Liver (tissue), 9 donors: ENCODE results near the gene CFAP74. TPM values are rescaled to one million over a fixed set of nuclear protein-coding genes. Genes with fewer than 3 reads are reported as not detected.

Experiments used
- DNase-seq: peaks from one replicate; pipeline ENCODE4 v3.0.0-alpha.2; 2017; ENCODE audit warnings: low spot score
- H3K27ac ChIP-seq, 2 donors: one replicate each; pipeline ENCODE4 v1.7.0; 2013; ENCODE audit warnings: inconsistent platforms in 2 of 2, low read length in 2 of 2, control low read depth in 1 of 2, low read depth in 1 of 2, mild to moderate bottlenecking in 1 of 2
- H3K27me3 ChIP-seq, 4 donors: one replicate each; pipeline versions ENCODE4 v1.6.1 to v1.7.0; 2013; ENCODE audit warnings: low read length in 3 of 4, inconsistent platforms in 1 of 4, mild to moderate bottlenecking in 1 of 4, moderate library complexity in 1 of 4; ENCODE audit not compliant: control insufficient read depth in 4 of 4, insufficient read depth in 4 of 4
- H3K36me3 ChIP-seq, 4 donors: one replicate each; pipeline versions ENCODE4 v1.6.1 to v1.7.0; 2013; ENCODE audit warnings: low read length in 3 of 4, mild to moderate bottlenecking in 3 of 4, low read depth in 1 of 4, moderate library complexity in 1 of 4; ENCODE audit not compliant: control insufficient read depth in 4 of 4, insufficient read depth in 3 of 4
- H3K4me1 ChIP-seq, 4 donors: one replicate each; pipeline versions ENCODE4 v1.6.1 to v1.7.0; 2013; ENCODE audit warnings: low read length in 3 of 4, mild to moderate bottlenecking in 3 of 4, moderate library complexity in 1 of 4; ENCODE audit not compliant: control insufficient read depth in 4 of 4, insufficient read depth in 4 of 4
- H3K4me3 ChIP-seq, 3 donors: one replicate each; pipeline versions ENCODE4 v1.6.1 to v1.7.0; 2013; ENCODE audit warnings: low read length in 3 of 3, control low read depth in 1 of 3, low read depth in 1 of 3, mild to moderate bottlenecking in 1 of 3
- H3K9ac ChIP-seq, 2 donors: one replicate each; pipeline ENCODE4 v1.7.0; 2013; ENCODE audit warnings: low read length in 2 of 2, mild to moderate bottlenecking in 2 of 2, moderate library complexity in 2 of 2, control low read depth in 1 of 2, low read depth in 1 of 2
- H3K9me3 ChIP-seq, 4 donors: one replicate each; pipeline versions ENCODE4 v1.6.1 to v1.7.0; 2013; ENCODE audit warnings: low read length in 3 of 4; ENCODE audit not compliant: control insufficient read depth in 4 of 4
- ATF3 ChIP-seq: IDR thresholded peaks from 2 replicates; pipeline ENCODE4 v1.6.1; 2016; ENCODE audit warnings: antibody characterized with exemption
- CTCF ChIP-seq: fragments of 150-350 bp; IDR thresholded peaks from 2 replicates; pipeline ENCODE4 v1.5.1; 2017; ENCODE audit warnings: improper control_type of control experiment, low read depth, low read length; ENCODE audit not compliant: missing input control
- EGR1 ChIP-seq, 2 donors: IDR thresholded peaks; 2 replicates each; pipeline ENCODE4 v1.6.1; 2016 to 2018; ENCODE audit warnings: antibody characterized with exemption in 2 of 2, low read depth in 2 of 2
- FOXA1 ChIP-seq: IDR thresholded peaks from 2 replicates; pipeline ENCODE4 v1.6.1; 2016; ENCODE audit warnings: antibody characterized with exemption
- FOXA2 ChIP-seq: IDR thresholded peaks from 2 replicates; pipeline ENCODE4 v1.6.1; 2016; ENCODE audit warnings: antibody characterized with exemption
- GABPA ChIP-seq, 2 donors: IDR thresholded peaks in 1 of 2; conservative IDR thresholded peaks in 1 of 2; 2 replicates each; pipeline ENCODE4 v1.6.1; 2016; ENCODE audit warnings: antibody characterized with exemption in 2 of 2, mild to moderate bottlenecking in 1 of 2, moderate library complexity in 1 of 2
- HNF4A ChIP-seq, 2 donors: conservative IDR thresholded peaks; 2 replicates each; pipeline ENCODE4 v1.6.1; 2016; ENCODE audit warnings: antibody characterized with exemption in 2 of 2, mild to moderate bottlenecking in 2 of 2
- HNF4G ChIP-seq: IDR thresholded peaks from 2 replicates; pipeline ENCODE4 v1.6.1; 2016; ENCODE audit warnings: antibody characterized with exemption
- JUND ChIP-seq, 2 donors: IDR thresholded peaks; 2 replicates each; pipeline ENCODE4 v1.6.1; 2016; ENCODE audit warnings: antibody characterized with exemption in 2 of 2
- NR2F2 ChIP-seq: IDR thresholded peaks from 2 replicates; pipeline ENCODE4 v1.6.1; 2016; ENCODE audit warnings: antibody characterized with exemption
- RAD21 ChIP-seq, 2 donors: IDR thresholded peaks; 2 replicates each; pipeline ENCODE4 v1.6.1; 2016; ENCODE audit warnings: antibody characterized with exemption in 2 of 2, mild to moderate bottlenecking in 2 of 2
- REST ChIP-seq: IDR thresholded peaks from 2 replicates; pipeline ENCODE4 v1.6.1; 2016; ENCODE audit warnings: antibody characterized with exemption, mild to moderate bottlenecking
- RXRA ChIP-seq, 2 donors: IDR thresholded peaks; 2 replicates each; pipeline ENCODE4 v1.6.1; 2017 to 2018; ENCODE audit warnings: antibody characterized with exemption in 2 of 2, mild to moderate bottlenecking in 1 of 2
- SP1 ChIP-seq: IDR thresholded peaks from 2 replicates; pipeline ENCODE4 v1.6.1; 2018; ENCODE audit warnings: antibody characterized with exemption, mild to moderate bottlenecking
- TAF1 ChIP-seq: conservative IDR thresholded peaks from 2 replicates; pipeline ENCODE4 v1.6.1; 2016; ENCODE audit warnings: antibody characterized with exemption, mild to moderate bottlenecking
- YY1 ChIP-seq: IDR thresholded peaks from 2 replicates; pipeline ENCODE4 v1.6.1; 2016; ENCODE audit warnings: antibody characterized with exemption, mild to moderate bottlenecking
- WGBS: extraction: QIAGEN DNeasy Blood & Tissue Kit; methylation state at CpG from one replicate; pipeline ENCODE4 v1.1.7; 2013; 5-methylcytosine and 5-hydroxymethylcytosine counted together
- polyA plus RNA-seq, 2 donors: library from polyadenylated mRNA; stranded (reverse) in 1 of 2; unstranded in 1 of 2; fragments of 200-250 nt in 1 of 2; fragments of >200 nt in 1 of 2; fragmentation: Nextera tagmentation in 1 of 2; extraction: Ambion mirVana in 1 of 2; gene quantifications; one replicate each; pipeline versions ENCODE4 v1.2.1 to v1.2.3, GENCODE V29; 2013 to 2015
- total RNA-seq, 2 donors: library from RNA; depleted of rRNA; stranded (reverse); fragments of >200 nt; gene quantifications; one replicate each; pipeline ENCODE4 v1.2.3, GENCODE V29; 2014
- TF ChIP-seq, protein P1 (sequence below): IDR thresholded peaks from 2 replicates; pipeline ENCODE4 v1.6.1; 2016; ENCODE audit warnings: antibody characterized with exemption
- TF ChIP-seq, protein P2 (sequence below): IDR thresholded peaks from 2 replicates; pipeline ENCODE4 v1.6.1; 2016; ENCODE audit warnings: antibody characterized with exemption
- donor health status: healthy.
- donor health status: healthy.
- donor health status: healthy.
- donor health status: healthy.
- donor health status: healthy.

Gene CFAP74
- total and polyA plus RNA-seq, 4 donors = under 0.01 to 0.31 TPM; not detected in 2

- TF ChIP-seq CTCF (no peak), RAD21 (IDR thresholded peaks at IDR 0.05) (no peak), RXRA (IDR thresholded peaks at IDR 0.05) (no peak), NR2F2 (no peak), EGR1 (IDR thresholded peaks at IDR 0.05; ENCODE audit: low read depth in 2 of 2) (no peak), HNF4G (no peak)
Observed at GRCh38 chr1:2009101-2010053, 5.8 kb upstream of the CFAP74 start (continued).

- DNase-seq = no peak
- H3K9me3 ChIP-seq = no peaks in the 10 kb centered on the region
- H3K9ac ChIP-seq = no peak overlapping the region
- no peak overlapping the region for H3K4me3 ChIP-seq
- H3K27ac ChIP-seq = no peak overlapping the region
- no peaks in the 10 kb centered on the region for H3K4me1 ChIP-seq
- WGBS = 78% methylated on average over 21 of the region's 21 CpGs
- no peaks in the 10 kb centered on the region for H3K36me3 ChIP-seq
- H3K27me3 ChIP-seq = no peaks in the 10 kb centered on the region
- TF ChIP-seq GABPA (IDR thresholded peaks at IDR 0.05 in 1 of 2, conservative IDR thresholded peaks at IDR 0.05 in 1 of 2) (no peak), CTCF (no peak), RAD21 (IDR thresholded peaks at IDR 0.05) (no peak), TAF1 (no peak), ATF3 (no peak), YY1 (no peak), NR2F2 (no peak), REST (no peak), HNF4G (no peak), SP1 (no peak), FOXA2 (no peak), HNF4A (conservative IDR thresholded peaks at IDR 0.05) (no peak), RXRA (IDR thresholded peaks at IDR 0.05) (no peak), EGR1 (IDR thresholded peaks at IDR 0.05; ENCODE audit: low read depth in 2 of 2) (no peak), FOXA1 (no peak), JUND (IDR thresholded peaks at IDR 0.05) (no peak)
- TF ChIP-seq, protein P1, sequence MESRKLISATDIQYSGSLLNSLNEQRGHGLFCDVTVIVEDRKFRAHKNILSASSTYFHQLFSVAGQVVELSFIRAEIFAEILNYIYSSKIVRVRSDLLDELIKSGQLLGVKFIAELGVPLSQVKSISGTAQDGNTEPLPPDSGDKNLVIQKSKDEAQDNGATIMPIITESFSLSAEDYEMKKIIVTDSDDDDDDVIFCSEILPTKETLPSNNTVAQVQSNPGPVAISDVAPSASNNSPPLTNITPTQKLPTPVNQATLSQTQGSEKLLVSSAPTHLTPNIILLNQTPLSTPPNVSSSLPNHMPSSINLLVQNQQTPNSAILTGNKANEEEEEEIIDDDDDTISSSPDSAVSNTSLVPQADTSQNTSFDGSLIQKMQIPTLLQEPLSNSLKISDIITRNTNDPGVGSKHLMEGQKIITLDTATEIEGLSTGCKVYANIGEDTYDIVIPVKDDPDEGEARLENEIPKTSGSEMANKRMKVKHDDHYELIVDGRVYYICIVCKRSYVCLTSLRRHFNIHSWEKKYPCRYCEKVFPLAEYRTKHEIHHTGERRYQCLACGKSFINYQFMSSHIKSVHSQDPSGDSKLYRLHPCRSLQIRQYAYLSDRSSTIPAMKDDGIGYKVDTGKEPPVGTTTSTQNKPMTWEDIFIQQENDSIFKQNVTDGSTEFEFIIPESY = no peak
- TF ChIP-seq, protein P2, sequence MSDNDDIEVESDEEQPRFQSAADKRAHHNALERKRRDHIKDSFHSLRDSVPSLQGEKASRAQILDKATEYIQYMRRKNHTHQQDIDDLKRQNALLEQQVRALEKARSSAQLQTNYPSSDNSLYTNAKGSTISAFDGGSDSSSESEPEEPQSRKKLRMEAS = no peak
Observed at GRCh38 chr1:2004856-2005255, 1.3 kb upstream of the CFAP74 start.
